ENCODE data around the gene PPP5C. TPM values are rescaled to one million over a fixed set of nuclear protein-coding genes. Genes with fewer than 3 reads are reported as not detected.

Gene PPP5C
- total RNA-seq, 1 experiment from 2014 or later = 67.6 TPM

DNA sequence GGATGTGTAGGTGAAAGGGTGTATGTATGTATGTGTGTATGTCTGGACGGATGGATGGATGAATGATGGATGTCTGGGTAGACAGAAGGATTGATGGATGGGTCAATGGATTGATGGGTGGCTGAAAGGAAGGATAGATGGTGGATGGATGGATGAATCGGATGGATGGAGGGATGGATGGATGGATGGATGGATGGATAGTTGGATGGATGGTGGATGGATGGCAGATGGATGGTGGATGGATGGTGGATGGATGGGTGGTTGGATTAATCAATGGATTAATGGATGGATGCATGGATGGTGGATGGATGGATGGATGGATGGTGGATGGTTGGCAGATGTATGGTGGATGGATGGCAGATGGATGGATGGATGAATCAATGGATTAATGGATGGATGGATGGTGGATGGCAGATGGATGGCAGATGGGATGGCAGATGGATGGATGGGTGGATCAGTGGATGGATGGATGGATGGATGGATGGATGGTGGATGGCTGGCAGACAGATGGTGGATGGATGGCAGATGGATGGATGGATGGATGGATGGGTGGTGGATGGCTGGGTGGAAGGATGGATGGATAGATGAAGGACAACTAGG lies 16.5 kb upstream of the PPP5C start:
- no peak for DNase-seq (ENCODE audit: low read depth)

DNA sequence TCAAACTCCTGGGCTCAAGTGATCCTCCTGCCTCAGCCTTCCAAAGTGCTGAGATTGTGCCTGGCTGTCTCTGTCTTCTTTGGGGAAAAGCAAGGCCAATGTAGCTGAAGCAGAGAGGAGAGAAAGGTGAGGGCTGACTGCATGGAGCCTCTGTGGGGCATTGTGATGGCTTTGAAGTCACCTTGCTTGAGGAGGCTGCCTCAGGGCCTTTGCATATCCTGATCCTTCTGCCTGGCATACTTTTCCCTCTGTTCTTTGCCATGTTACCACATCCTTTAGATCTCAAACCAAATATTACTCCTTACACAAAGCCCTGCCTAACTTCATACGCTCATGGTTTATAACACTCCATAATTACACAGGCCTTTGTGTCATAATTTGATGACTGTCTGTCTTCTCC lies 9.4 kb upstream of the PPP5C start:
- no peak for DNase-seq (ENCODE audit: low read depth)

DNA sequence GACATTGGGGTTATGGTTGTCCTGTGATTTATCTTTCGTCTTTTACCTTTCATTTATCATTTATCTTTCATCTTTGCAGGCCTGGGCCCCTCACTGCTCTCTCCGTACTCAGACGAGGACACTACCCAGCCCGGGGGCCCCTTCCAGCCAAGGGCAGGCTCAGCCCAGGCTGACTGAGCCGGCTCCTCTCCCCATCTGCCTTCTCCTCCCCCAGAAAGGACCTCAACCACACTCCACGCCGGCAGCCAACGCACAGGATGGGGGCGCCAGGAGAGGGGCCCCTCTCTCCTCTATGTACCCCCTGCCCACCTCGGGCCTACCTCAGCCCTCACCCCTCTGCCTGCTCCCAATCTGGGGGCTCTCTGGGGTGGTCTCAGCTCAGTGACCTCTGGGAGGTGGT lies 7.4 kb upstream of the PPP5C start:
- DNase-seq (ENCODE audit: low read depth) = no peak

DNA sequence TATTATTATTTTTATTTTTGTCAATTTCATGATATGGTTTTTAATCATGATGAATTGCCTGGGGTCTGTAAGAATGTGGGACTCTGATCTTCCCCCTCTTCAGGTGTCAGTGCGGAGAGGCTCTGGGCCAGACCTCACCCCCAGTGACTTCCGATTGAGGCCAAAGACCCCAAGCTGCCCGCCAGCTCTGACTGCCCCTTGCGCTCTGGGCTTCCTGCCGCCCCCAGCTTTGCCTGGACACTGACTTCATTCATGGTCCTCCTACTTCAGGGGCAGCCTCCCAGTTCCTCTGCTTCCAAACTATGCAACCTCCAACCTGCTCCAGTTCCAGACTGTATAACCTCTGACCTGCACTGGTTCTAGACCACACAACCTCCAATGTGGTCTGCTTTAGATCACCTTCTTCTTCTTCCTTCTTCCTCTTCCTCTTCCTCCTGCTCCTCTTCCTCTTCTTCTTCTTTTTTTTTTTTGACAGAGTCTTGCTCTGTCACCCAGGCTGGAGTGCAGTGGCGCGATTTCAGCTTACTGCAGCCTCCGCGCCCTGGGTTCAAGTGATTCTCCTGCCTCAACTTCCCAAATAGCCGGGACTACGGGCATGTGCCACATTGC lies 6.7 kb upstream of the PPP5C start:
- DNase-seq (ENCODE audit: low read depth) = no peak

DNA sequence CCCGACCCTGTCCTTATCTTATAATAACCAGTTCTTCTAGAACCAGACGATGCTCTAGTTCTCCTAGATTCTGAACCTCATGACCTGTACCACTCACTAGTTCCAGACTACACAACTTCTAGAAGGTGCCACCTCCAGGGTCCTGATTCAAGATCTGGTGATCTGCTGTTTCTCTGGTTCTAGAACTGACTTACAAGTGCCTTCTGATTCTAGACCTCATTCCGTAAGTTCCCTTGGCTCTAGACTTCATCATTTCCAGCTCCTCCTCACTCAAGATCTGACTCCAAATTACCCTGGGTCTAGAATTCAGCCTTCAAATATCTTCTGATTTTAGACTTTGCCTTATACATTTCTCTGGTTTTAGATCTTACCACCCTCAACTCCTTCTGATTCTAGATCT lies 5.0 kb upstream of the PPP5C start:
- no peak for DNase-seq (ENCODE audit: low read depth)

DNA sequence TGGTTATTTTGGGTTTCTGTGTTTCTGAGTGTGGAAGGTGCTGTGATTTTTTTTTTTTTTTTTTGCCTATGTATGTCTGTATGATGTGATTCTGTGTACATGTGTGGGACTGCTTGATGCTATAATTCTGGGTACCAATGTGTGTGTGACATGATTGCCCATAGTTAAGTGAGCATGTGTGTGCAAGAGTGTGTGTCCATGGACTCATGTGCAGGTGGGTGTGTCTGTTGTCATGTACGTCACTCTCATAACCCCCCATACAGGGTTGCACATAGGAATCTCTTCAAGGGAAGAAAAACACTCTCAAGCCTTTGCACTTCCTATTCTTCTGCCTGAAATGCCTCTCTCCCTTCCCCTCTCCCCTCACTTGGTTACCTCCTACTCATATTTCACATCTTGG lies 2.5 kb upstream of the PPP5C start:
- no peak for DNase-seq (ENCODE audit: low read depth)

DNA sequence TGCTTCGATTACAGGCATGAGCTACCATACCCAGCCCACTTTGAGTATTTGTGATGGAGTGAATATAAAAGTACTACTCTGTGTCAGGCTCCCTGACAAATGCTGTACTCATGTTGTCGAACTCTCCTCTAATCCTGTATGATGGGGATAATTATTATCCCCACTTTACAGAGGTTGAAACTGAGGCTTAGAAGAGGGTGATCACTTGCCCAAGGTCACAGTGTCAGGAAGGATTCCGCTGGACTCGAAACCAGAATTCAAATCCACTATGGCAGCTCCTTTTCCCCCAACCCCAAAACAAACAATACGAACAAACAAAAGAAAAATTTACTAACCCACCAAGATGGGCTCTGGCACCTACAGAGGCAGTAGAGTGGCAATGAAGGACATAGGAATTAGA lies 1.7 kb upstream of the PPP5C start:
- DNase-seq (ENCODE audit: low read depth) = no peak

DNA sequence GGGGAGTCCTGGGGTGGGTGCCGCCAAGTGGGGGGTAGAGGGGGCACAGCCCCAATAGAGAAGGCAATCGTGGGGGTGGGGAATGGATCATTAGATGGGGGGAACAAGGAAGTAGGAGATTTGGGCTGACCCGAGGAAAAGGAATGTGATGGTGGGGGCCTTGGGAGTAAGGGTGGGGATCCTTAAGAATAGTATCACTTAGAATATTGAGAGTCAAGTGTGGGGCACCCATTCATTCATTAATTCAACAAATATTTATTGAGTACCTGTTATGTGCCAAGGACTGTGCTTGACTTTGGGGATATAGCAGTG lies 641 bp downstream of the PPP5C start:
- DNase-seq (ENCODE audit: low read depth) = no peak

DNA sequence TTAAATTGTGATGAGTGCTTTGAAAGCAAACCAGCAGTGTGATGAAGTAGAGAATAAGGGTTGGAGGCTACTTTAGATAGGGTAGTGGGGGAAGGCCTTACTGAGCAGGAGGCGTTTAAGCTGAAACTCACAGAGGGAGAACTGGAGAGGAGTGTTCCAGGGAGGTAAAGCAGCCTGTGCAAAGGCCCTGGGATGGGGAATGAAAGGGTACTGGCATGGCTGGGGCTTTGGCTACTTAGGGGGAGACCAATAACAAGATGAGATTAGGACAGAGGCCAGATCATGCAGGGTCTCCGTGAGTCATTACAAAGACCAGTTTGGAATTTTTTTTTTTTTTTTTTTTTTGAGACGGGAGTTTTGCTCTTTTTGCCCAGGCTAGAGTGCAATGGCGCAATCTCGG lies 1.1 kb downstream of the PPP5C start:
- no peak for DNase-seq (ENCODE audit: low read depth)

DNA sequence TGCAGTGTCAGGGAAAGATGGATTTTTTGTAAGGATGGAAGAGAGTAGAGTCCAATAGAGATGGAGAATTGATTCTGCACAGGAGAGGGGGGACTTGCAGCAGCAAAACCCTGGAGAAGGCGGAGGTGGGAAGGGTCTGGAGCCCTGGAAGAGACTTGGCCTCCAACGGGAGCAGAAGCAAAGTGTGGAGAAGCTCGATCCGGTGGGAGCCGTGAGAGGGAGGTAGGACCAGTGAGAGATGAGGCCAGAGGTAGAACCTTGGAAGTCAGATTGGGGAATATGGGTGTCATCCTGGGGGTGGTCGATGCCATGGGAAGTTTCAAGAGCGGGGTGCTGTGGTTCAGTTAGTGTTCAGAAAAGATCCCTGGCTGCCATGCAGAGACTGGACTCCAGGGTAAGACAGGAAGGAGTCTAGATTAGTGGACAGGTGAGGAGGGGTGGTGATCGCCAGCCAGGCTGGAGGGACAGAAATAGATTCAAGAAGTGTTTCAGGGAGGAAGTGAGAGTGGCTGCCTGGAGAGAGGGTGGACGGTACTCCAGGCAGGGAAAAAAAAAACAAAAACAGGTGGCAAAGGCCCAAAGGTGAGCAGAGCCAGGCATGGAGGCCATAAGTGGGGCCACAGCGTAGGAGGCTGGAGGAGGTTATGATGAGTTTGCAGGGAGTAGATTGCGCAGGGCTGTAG lies 2.6 kb downstream of the PPP5C start:
- no peak for DNase-seq (ENCODE audit: low read depth)

DNA sequence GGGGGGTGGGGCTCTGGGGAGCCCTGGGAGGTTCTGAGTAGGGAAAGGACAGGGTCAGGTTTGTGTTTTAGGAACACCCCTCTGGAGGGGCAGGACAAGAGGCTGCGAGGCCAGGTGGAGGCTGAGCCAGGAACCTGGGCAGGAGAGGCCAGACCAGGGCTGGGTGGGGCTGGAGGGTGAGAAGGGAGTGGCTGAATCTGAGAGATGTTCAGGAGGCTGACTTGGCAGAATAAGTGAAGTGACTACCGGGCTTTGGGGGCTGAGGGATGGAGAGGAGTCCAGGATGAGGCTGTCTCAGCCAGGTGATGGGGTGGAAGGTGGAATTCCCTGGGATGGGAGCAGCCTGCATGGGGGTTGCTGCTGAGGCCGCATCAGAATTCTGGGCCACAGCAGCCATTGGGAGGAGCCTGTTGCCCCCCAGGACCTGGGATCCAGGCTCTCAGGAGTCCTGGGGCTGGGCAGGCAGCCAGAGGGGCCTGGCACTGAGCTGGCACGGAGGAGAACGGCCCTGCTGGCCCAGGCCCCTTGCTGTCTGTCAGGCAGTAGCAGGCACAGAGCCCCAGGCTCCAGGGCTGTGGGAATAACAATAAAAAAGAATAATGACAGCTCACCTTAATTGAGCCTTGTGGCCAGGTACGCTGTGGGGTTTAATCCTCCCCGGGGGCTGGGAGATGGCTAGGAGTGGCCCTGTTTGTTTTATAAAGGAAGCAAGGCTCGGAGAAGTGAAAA lies 3.3 kb downstream of the PPP5C start:
- DNase-seq (ENCODE audit: low read depth) = no peak

DNA sequence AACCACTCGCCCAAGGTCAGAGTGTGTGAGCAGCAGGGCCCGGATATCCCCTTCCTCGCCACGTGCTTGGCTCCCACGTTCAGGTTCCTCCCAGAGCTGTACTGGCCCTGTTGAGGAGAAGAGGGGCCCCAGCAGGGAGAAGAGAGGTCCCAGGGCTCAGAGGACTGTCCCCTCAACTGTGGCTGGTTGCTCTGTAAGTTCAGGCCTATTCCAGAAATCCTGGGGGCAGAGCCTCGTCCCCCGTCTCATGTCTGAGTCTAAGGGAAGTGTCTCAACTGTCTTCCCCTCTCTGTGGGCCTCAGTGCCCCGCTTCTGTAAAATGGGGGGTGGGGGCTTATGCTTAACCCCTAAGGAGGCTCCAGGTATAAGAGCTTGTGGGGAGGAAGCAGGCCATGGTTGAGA lies 3.9 kb downstream of the PPP5C start:
- DNase-seq (ENCODE audit: low read depth) = no peak

DNA sequence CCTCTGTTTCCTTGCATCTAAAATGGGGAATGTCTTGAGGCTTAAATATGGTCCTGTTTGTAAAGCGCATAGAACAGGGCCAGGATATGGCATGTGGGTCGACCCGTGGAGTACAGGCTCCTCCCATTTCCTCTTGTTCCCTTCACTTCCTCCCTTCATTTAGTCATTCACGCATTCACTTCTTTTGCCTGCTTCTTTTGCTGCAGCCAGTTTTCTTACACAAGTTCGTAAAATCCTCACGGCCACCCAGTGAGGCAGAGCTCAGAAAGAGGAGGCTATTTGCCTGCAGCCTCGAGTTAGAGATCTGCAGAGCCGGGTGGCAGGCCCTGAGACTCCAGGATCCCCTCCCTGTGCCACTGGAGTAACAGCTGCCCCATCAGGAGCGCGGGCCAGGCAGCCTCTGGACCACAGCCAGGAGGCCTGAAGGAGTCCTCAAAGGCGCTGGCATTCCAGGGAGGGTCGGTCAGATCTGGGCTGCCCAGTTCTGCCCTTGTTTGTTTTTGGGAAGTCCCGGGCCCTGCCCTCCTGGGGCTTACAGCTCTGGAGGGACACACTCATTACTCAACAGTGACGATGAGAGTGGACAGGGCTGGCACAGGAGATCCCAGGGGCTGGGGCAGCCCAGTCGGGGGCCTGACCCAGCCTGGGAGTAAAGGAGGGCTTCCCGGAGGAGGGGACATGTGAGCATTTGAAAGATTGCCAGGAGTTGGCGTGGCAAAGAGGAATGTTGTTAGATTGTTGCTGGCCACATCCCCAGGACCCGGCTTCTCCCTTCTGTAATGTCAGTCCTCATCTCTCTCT lies 4.6 kb downstream of the PPP5C start:
- peak; percentile 15 for DNase-seq (ENCODE audit: low read depth)

DNA sequence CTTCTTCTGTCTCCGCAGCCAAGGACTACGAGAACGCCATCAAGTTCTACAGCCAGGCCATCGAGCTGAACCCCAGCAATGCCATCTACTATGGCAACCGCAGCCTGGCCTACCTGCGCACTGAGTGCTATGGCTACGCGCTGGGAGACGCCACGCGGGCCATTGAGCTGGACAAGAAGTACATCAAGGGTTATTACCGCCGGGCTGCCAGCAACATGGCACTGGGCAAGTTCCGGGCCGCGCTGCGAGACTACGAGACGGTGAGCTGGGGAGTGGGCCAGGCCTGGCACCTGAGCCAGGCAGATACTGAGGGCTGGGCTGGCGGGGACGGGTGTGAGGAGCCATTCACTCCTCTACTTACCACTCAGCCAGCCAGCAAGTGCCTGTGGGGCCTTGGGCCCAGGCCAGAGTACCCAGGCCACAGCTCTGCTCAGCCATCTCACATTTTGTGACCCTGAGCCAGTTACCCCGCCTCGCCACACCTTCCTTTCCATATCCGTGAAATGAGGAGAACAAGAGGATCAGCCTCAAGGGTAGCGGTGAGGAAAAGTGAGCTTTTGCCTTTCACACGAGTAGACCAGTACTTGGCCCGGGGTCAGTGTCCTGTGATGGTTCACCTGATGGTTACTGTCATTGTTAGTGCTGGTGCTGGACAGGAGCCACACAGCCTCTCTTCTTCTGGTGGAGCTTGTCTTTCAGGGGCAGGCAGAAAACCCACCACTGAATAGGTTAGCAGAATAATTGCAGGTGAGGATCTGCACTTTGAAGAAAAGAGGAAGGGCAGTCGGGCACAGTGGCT lies 7.0 kb downstream of the PPP5C start:
- DNase-seq (ENCODE audit: low read depth) = no peak

DNA sequence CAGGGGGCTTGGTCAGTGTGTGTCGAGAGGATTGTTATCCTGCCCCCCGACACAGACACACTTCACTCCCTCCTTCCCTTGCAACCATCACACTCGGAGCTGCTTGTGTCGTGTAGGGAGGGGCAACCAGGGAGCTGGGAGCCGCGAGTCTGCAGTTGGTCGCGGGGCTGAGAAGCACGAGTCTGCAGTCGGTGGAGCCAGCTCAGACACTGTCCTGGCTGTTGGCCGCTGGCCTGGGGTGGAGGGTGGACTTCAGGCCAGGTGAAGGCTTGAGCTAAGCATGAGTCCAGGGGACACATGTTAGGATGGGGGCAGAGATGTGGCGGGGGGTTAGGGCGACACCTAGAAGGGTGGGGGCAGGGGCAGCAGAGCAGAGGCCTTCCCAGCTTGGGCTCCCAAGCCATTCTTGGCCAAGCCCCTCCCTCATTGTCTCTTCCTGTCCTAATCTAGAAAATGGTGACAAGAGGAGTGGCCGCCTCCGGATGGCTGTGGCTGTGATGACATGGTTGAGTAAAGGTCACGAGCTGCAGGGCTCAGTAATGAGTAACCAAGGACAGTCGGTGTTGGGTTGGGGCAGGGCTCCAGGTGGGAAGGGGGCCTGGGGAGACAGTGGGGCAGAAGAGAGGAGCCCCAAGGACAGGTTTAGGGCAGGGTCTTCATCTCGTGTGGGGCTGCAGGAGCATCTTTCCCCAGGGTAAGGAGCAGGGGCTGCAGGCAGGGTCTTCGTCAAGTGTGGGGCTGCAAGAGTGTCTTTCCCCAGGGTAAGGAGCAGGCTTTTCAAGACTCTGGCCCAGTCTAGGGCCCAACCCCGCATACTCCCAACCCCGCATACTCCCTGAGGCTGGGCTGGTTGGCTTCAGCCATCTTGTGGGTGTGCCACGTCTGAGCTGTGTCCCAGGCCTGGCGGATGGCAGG lies 8.6 kb downstream of the PPP5C start:
- no peak for DNase-seq (ENCODE audit: low read depth)

DNA sequence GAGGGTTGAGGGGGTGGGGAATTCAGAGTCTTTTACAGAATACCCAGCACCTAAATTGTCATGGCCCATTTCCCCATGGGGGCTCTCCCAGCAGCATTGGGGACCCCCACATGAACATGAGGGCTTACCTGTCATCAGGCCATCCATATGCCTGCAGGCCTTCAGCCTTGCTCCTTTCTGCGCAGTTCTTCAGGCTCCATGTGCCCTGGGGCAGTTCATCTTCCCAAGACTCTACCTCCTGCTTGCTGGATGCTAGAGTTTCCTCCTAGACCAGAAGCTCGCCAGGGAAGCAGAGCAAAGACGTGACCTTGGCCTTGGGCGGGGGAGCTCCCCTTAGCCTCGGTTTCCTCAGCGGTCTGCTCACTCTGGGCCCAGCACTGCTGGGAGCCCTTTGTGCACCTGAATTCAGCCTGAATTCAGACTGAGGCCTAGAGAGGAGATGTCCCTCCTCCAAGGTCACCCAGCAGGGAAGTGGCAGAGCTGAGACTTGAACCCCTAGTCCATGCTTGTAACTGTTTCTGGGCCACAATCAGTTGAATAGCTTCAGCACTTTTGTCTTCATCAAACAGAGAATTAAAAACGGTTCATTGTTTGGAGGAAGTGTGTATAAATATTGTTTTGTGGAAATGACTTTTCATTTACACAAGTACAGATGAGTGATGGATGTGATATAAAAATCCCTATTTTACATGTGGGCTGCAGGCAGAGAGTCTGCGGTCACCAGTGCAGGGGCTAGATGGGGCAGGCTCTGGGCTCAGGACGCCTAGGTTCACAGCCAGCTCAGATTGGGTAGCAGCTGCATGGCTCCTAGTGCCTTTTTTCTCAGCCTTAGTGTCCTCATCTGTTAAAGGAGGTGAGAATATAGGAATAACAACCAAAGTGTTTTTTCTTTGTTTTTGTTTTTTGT lies 9.5 kb downstream of the PPP5C start:
- DNase-seq (ENCODE audit: low read depth) = no peak

DNA sequence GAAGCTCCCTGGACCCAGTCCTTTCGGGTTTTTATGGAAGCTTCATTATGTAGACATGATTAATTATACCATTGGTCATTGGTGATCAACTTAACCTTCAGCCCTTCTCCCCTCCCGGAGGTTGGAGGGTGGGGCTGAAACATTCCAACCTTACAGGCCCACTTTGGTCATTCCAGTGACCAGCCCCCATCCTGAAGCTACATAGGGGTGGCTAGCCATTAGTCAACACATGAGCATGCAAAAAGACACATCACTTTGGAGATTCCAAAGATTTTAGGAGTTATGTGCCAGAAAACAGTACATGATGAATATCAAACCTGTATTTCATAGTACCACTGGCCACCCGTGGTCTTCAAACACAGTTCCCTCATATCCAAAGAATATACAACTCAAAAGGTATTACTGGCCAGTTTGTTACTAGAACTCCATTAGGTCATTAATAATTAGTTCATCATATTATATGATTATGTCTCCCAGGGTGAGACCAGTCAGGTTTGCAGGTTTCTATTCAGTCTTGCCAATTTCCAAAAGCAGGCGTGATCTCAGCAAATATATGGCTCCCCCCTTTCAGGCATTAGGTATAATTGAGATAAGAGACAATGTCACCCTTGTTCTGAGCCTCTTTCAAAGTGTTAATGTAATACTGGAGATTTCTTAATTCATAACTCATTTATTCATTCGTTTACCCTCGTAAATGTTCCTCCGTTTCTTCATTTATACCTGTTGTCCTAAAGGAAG lies 11.1 kb downstream of the PPP5C start:
- DNase-seq (ENCODE audit: low read depth) = no peak

DNA sequence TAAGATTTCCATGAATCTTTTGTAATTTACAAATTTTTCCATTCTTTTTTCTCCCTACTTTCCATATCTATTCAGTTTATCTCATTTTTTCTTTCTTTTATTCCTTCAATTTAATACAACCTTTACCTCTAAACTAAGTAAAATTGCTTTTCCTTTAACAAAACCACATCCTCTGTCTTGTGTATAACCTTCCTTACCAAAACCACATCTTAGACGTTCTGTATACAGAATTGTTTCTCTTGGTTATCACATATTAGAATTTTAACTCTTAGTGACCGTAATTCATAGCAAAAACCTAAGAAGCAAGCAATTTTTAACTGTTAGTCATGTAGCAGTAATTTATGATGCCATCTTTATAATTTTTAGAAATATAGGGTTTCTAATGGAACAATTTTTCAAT lies 15.0 kb downstream of the PPP5C start:
- no peak for DNase-seq (ENCODE audit: low read depth)

DNA sequence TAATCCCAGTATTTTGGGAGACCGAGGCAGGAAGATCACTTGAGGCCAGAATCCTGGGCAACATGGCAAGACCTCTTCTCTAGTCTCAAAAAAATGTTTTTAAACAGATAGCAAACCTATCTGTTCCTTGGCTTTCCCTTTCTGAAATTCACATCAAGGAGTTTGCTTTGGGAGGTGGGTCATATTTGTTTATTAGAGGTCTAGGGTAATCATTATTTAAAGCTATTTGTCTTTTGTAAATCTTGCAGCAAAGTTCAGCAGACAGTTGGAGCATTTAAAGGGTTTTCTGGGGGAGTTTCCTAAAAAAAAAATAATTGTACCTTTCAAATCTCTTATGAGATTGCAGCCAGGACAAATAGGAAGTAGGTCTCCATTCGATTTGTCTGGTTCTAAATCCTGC lies 17.5 kb downstream of the PPP5C start:
- DNase-seq (ENCODE audit: low read depth) = no peak

Measured in RPMI7951 (cell line).